HG02870 (cell line): Measurements from ENCODE around the gene DPH2.

Source experiments
- ATAC-seq: cut with Tn5 transposase; IDR thresholded peaks from one replicate; pipeline ENCODE4 v1.9.1; 2021; ENCODE audit warnings: mild to moderate bottlenecking, moderate library complexity; ENCODE audit not compliant: unreplicated experiment

Gene DPH2

GRCh38 chr1:43998000-43998378 is 28.2 kb downstream of the DPH2 start:
- ATAC-seq: no peak

GRCh38 chr1:43999455-43999854 is 29.6 kb downstream of the DPH2 start:
- no peak for ATAC-seq

- ATAC-seq: no peak
Measured at GRCh38 chr1:44000122-44000665, 30.4 kb downstream of the DPH2 start.

GRCh38 chr1:44002165-44002564 is 32.4 kb downstream of the DPH2 start:
- no peak for ATAC-seq

GRCh38 chr1:44002606-44003157 is 32.9 kb downstream of the DPH2 start:
- no peak for ATAC-seq

- ATAC-seq: no peak
Measured at GRCh38 chr1:44008259-44008658, 38.4 kb downstream of the DPH2 start.

GRCh38 chr1:44010935-44011471 is 41.2 kb downstream of the DPH2 start:
- no peak for ATAC-seq

GRCh38 chr1:44012404-44012803 is 42.6 kb downstream of the DPH2 start:
- no peak for ATAC-seq

- no peak for ATAC-seq
Measured at GRCh38 chr1:44012941-44013609, 43.3 kb downstream of the DPH2 start.

GRCh38 chr1:44013949-44014348 is 44.1 kb downstream of the DPH2 start:
- no peak for ATAC-seq

- ATAC-seq: no peak
Measured at GRCh38 chr1:44014365-44015104, 44.7 kb downstream of the DPH2 start.

GRCh38 chr1:44015206-44015605 is 45.4 kb downstream of the DPH2 start:
- ATAC-seq: no peak

- no peak for ATAC-seq
Measured at GRCh38 chr1:44016041-44016889, 46.5 kb downstream of the DPH2 start.

GRCh38 chr1:44016890-44017400 is 47.1 kb downstream of the DPH2 start:
- ATAC-seq: no peak

GRCh38 chr1:44019466-44019948 is 49.7 kb downstream of the DPH2 start:
- ATAC-seq: no peak

- no peak for ATAC-seq
Measured at GRCh38 chr1:44020464-44020863, 50.7 kb downstream of the DPH2 start.

GRCh38 chr1:44021156-44021555 is 51.3 kb downstream of the DPH2 start:
- ATAC-seq: no peak

- no peak for ATAC-seq
Measured at GRCh38 chr1:44021581-44022321, 51.9 kb downstream of the DPH2 start.
